Measurements from ENCODE around the gene RPL21.

DNA sequence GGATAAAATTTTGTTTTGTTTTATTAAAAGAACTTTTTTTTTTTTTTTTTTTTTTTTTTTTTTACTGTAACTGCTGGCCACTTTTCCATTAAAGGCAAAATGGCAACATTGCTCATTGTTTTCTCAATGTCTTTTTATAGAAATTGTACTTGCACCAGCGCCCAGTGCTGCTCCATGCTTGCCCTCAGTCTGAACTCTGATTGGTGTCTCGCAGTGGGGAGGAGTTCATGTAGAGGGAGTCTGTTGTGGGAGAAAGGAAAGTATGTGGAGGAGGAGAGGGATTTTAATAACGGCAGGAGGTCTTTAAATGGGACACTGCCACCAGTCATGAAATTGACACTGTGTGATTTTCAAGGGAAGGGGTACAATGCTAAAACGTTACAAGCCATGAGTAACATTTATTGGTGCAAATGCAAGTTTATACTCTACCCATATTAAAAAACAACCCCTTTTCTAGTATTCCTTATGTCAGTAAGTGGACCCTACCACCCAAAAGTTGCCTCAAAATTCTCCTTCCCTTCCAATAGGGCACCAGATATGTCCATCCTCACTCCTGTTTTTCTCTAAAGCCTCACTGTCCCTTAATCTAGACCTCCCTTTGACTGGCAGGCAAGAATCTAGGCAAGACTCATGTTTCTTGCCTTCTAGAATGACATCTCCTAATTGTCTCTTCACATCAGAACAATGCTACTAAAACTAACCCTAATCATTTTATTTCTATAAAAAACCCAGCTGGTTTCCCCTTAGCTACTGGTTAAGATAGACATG is 22.5 kb downstream of the RPL21 start:
- TF ChIP-seq EZH2 (IDR thresholded peaks at IDR 0.05) (no peak), POLR2AphosphoS5 (IDR thresholded peaks at IDR 0.05; ENCODE audit: borderline replicate concordance, low read depth, low read length) (no peak), FOXP2 (optimal IDR thresholded peaks at IDR 0.05; ENCODE audit: control extremely low read depth, extremely low read length, insufficient read depth) (no peak)
